ENCODE results near the gene AGAP2.

DNA sequence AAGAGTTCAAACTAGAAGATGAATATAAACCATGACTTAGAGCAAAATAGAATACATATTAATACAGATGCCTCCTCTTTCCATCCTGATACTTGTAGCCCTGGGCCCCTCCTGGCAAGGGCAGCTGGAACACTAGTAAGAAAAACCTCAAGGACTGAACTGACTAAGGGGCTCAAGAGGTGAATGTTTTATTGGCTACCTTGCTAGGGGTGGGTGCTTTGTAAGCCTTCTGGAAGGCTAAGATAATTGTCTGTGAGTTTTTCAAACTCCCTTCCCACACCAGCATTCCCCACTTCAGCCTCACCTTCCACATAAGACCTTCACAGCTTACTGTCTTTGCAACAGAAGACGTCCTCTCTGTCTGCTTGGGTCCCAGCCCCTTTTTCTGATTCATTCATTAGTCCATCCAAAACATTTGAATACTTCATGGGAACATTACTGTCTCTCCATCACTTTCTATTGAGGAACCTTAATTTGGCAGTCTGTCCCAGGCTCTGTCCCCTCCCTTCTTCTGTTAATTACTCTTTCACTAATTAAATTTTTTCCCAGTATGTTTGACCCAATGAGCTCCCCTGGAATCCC lies 15.3 kb upstream of the AGAP2 start:
- TF ChIP-seq, protein P1, sequence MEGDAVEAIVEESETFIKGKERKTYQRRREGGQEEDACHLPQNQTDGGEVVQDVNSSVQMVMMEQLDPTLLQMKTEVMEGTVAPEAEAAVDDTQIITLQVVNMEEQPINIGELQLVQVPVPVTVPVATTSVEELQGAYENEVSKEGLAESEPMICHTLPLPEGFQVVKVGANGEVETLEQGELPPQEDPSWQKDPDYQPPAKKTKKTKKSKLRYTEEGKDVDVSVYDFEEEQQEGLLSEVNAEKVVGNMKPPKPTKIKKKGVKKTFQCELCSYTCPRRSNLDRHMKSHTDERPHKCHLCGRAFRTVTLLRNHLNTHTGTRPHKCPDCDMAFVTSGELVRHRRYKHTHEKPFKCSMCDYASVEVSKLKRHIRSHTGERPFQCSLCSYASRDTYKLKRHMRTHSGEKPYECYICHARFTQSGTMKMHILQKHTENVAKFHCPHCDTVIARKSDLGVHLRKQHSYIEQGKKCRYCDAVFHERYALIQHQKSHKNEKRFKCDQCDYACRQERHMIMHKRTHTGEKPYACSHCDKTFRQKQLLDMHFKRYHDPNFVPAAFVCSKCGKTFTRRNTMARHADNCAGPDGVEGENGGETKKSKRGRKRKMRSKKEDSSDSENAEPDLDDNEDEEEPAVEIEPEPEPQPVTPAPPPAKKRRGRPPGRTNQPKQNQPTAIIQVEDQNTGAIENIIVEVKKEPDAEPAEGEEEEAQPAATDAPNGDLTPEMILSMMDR (IDR thresholded peaks at IDR 0.05), result no peak
- TF ChIP-seq POLR2AphosphoS2 (conservative IDR thresholded peaks at IDR 0.05; ENCODE audit: low read length) (no peak), RAD21 (conservative IDR thresholded peaks at IDR 0.05 in 1 of 2, IDR thresholded peaks at IDR 0.05 in 1 of 2) (no peak), MAFK (IDR thresholded peaks at IDR 0.05; ENCODE audit: partially characterized antibody) (no peak), HOXA7 (CRISPR knock-in tag; IDR thresholded peaks at IDR 0.05) (no peak), CEBPB (IDR thresholded peaks at IDR 0.05) (no peak), EP300 (IDR thresholded peaks at IDR 0.05) (no peak), PHF8 (IDR thresholded peaks at IDR 0.05; ENCODE audit: borderline replicate concordance, low read depth) (no peak), ESRRA (IDR thresholded peaks at IDR 0.05; ENCODE audit: borderline replicate concordance, low read length) (no peak), BHLHE40 (IDR thresholded peaks at IDR 0.05; ENCODE audit: low read depth, low read length) (no peak)
- TF ChIP-seq, protein P2, sequence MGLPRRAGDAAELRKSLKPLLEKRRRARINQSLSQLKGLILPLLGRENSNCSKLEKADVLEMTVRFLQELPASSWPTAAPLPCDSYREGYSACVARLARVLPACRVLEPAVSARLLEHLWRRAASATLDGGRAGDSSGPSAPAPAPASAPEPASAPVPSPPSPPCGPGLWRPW (IDR thresholded peaks at IDR 0.05), result no peak
- TF ChIP-seq, protein P3, sequence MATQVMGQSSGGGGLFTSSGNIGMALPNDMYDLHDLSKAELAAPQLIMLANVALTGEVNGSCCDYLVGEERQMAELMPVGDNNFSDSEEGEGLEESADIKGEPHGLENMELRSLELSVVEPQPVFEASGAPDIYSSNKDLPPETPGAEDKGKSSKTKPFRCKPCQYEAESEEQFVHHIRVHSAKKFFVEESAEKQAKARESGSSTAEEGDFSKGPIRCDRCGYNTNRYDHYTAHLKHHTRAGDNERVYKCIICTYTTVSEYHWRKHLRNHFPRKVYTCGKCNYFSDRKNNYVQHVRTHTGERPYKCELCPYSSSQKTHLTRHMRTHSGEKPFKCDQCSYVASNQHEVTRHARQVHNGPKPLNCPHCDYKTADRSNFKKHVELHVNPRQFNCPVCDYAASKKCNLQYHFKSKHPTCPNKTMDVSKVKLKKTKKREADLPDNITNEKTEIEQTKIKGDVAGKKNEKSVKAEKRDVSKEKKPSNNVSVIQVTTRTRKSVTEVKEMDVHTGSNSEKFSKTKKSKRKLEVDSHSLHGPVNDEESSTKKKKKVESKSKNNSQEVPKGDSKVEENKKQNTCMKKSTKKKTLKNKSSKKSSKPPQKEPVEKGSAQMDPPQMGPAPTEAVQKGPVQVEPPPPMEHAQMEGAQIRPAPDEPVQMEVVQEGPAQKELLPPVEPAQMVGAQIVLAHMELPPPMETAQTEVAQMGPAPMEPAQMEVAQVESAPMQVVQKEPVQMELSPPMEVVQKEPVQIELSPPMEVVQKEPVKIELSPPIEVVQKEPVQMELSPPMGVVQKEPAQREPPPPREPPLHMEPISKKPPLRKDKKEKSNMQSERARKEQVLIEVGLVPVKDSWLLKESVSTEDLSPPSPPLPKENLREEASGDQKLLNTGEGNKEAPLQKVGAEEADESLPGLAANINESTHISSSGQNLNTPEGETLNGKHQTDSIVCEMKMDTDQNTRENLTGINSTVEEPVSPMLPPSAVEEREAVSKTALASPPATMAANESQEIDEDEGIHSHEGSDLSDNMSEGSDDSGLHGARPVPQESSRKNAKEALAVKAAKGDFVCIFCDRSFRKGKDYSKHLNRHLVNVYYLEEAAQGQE (IDR thresholded peaks at IDR 0.05), result no peak
- TF ChIP-seq, protein P4, sequence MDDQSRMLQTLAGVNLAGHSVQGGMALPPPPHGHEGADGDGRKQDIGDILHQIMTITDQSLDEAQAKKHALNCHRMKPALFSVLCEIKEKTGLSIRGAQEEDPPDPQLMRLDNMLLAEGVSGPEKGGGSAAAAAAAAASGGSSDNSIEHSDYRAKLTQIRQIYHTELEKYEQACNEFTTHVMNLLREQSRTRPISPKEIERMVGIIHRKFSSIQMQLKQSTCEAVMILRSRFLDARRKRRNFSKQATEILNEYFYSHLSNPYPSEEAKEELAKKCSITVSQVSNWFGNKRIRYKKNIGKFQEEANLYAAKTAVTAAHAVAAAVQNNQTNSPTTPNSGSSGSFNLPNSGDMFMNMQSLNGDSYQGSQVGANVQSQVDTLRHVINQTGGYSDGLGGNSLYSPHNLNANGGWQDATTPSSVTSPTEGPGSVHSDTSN (IDR thresholded peaks at IDR 0.05), result no peak
- TF ChIP-seq, protein P5, sequence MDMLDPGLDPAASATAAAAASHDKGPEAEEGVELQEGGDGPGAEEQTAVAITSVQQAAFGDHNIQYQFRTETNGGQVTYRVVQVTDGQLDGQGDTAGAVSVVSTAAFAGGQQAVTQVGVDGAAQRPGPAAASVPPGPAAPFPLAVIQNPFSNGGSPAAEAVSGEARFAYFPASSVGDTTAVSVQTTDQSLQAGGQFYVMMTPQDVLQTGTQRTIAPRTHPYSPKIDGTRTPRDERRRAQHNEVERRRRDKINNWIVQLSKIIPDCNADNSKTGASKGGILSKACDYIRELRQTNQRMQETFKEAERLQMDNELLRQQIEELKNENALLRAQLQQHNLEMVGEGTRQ (IDR thresholded peaks at IDR 0.05), result no peak
